ENCODE measurements around the gene SHKBP1.

SHKBP1 gene

GRCh38 chr19:40605216-40605971 lies 28.7 kb downstream of the SHKBP1 start:
- TF ChIP-seq CTCF (IDR thresholded peaks at IDR 0.05; ENCODE audit: low read depth, low read length), result peak; percentile 31
- in situ Hi-C loops (cut with HindIII; ENCODE audit: low sequenced_read_pairs), result no loop called here
- peak; percentile 63 for DNase-seq (ENCODE audit: low read depth, low spot score)
- peak overlapping the region; percentile 30 for H3K4me3 ChIP-seq (ENCODE audit: low read depth, low read length)

- H3K4me3 ChIP-seq (ENCODE audit: low read depth, low read length), result no peak overlapping the region
- no peak for DNase-seq (ENCODE audit: low read depth, low spot score)
- no peak for TF ChIP-seq CTCF (IDR thresholded peaks at IDR 0.05; ENCODE audit: low read depth, low read length)
- in situ Hi-C loops (cut with HindIII; ENCODE audit: low sequenced_read_pairs), result no loop called here
Observed at GRCh38 chr19:40607311-40608239, 30.9 kb downstream of the SHKBP1 start.

GRCh38 chr19:40608240-40608621 lies 31.6 kb downstream of the SHKBP1 start:
- in situ Hi-C loops (cut with HindIII; ENCODE audit: low sequenced_read_pairs), result no loop called here
- TF ChIP-seq CTCF (IDR thresholded peaks at IDR 0.05; ENCODE audit: low read depth, low read length), result no peak
- H3K4me3 ChIP-seq (ENCODE audit: low read depth, low read length), result no peak overlapping the region
- no peak for DNase-seq (ENCODE audit: low read depth, low spot score)

- no peak for DNase-seq (ENCODE audit: low read depth, low spot score)
- no peak overlapping the region for H3K4me3 ChIP-seq (ENCODE audit: low read depth, low read length)
Observed at GRCh38 chr19:40608957-40609356, 32.3 kb downstream of the SHKBP1 start.

GRCh38 chr19:40609561-40610395 lies 33.1 kb downstream of the SHKBP1 start:
- no peak for TF ChIP-seq CTCF (IDR thresholded peaks at IDR 0.05; ENCODE audit: low read depth, low read length)
- H3K4me3 ChIP-seq (ENCODE audit: low read depth, low read length), result peak overlapping the region; percentile 42
- in situ Hi-C loops (cut with HindIII; ENCODE audit: low sequenced_read_pairs), result no loop called here
- DNase-seq (ENCODE audit: low read depth, low spot score), result peak; percentile 85

More at GRCh38 chr19:40608957-40609356, 32.3 kb downstream of the SHKBP1 start:
- no peak for TF ChIP-seq CTCF (IDR thresholded peaks at IDR 0.05; ENCODE audit: low read depth, low read length)
- in situ Hi-C loops (cut with HindIII; ENCODE audit: low sequenced_read_pairs), result no loop called here

All from astrocyte of the spinal cord (primary cell).